ENCODE data around the gene ZFP92.

DNA sequence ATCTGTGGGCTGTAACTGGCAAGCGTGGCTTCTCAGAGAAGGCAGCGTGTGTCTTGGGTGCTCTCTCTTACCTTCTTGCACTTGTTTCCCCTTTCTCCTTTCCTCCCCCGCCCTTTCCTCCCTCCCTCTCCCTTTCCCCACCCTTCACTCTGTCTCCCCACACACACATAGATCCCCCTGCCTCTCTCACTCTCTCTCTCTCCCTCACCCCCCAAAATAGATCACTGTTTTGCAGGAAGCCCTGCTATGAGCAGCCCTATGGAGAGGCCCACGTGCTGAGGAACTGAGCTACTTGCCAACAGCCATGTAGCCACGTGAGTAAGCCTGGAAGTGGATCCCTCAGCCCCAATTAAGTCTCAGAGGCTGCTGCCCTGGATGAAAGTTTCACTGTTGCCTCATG lies 5.8 kb upstream of the ZFP92 start:
- TF ChIP-seq, protein P1, sequence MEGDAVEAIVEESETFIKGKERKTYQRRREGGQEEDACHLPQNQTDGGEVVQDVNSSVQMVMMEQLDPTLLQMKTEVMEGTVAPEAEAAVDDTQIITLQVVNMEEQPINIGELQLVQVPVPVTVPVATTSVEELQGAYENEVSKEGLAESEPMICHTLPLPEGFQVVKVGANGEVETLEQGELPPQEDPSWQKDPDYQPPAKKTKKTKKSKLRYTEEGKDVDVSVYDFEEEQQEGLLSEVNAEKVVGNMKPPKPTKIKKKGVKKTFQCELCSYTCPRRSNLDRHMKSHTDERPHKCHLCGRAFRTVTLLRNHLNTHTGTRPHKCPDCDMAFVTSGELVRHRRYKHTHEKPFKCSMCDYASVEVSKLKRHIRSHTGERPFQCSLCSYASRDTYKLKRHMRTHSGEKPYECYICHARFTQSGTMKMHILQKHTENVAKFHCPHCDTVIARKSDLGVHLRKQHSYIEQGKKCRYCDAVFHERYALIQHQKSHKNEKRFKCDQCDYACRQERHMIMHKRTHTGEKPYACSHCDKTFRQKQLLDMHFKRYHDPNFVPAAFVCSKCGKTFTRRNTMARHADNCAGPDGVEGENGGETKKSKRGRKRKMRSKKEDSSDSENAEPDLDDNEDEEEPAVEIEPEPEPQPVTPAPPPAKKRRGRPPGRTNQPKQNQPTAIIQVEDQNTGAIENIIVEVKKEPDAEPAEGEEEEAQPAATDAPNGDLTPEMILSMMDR (conservative IDR thresholded peaks at IDR 0.05): no peak
- TF ChIP-seq EZH2 (IDR thresholded peaks at IDR 0.05; ENCODE audit: low read depth): no peak
